Parathyroid adenoma (tissue), 2 donors: ENCODE results near the gene GRK1.

Experiments used
- H2AFZ ChIP-seq: fragments of 300-600 bp; sonication (generic); one replicate; pipeline ENCODE4 v1.7.0; 2017; ENCODE audit warnings: antibody characterized with exemption, mild to moderate bottlenecking
- H3K27ac ChIP-seq: fragments of 300-600 bp; sonication (generic); one replicate; pipeline ENCODE4 v1.7.0; 2017
- H3K27me3 ChIP-seq: fragments of 300-600 bp; sonication (generic); one replicate; pipeline ENCODE4 v1.7.0; 2017; ENCODE audit warnings: low read length; ENCODE audit not compliant: control insufficient read depth, insufficient read depth
- H3K36me3 ChIP-seq: fragments of 300-600 bp; sonication (generic); one replicate; pipeline ENCODE4 v1.7.0; 2017; ENCODE audit warnings: low read length; ENCODE audit not compliant: control insufficient read depth, insufficient read depth
- H3K4me1 ChIP-seq: fragments of 300-600 bp; sonication (generic); one replicate; pipeline ENCODE4 v1.7.0; 2017; ENCODE audit warnings: control low read depth
- H3K4me2 ChIP-seq: fragments of 300-600 bp; sonication (generic); one replicate; pipeline ENCODE4 v1.7.0; 2017; ENCODE audit warnings: low read length
- H3K4me3 ChIP-seq: fragments of 300-600 bp; sonication (generic); one replicate; pipeline ENCODE4 v1.7.0; 2017; ENCODE audit warnings: low read depth, low read length
- H3K79me2 ChIP-seq: fragments of 300-600 bp; sonication (generic); one replicate; pipeline ENCODE4 v1.7.0; 2017; ENCODE audit warnings: control low read depth
- H3K9ac ChIP-seq: fragments of 300-600 bp; sonication (generic); one replicate; pipeline ENCODE4 v1.7.0; 2017; ENCODE audit warnings: mild to moderate bottlenecking
- H3K9me3 ChIP-seq: fragments of 300-600 bp; sonication (generic); one replicate; pipeline ENCODE4 v1.7.0; 2017; ENCODE audit warnings: low read length; ENCODE audit not compliant: control insufficient read depth
- TF ChIP-seq, protein P1 (sequence below): fragments of 300-600 bp; sonication (generic); IDR thresholded peaks from one replicate; pipeline ENCODE4 v1.7.0; 2017; ENCODE audit warnings: antibody characterized with exemption, mild to moderate bottlenecking
- donor health status: primary hyperparathyroidism.

Gene GRK1

GRCh38 chr13:113746143-113746525 is 79.1 kb downstream of the GRK1 start:
- Histone ChIP-seq H3K9me3 (no peaks in the 10 kb centered on the region), H3K27ac (no peak overlapping the region)

GRCh38 chr13:113746671-113747070 is 79.7 kb downstream of the GRK1 start:
- Histone ChIP-seq H3K27me3 (no peaks in the 10 kb centered on the region), H3K27ac (no peak overlapping the region), H3K4me1 (no peaks in the 10 kb centered on the region), H3K79me2 (no peaks in the 10 kb centered on the region), H3K36me3 (no peaks in the 10 kb centered on the region), H3K4me3 (no peak overlapping the region), H2AFZ (no peak overlapping the region), H3K4me2 (no peak overlapping the region), H3K9ac (no peak overlapping the region), H3K9me3 (no peaks in the 10 kb centered on the region)
- TF ChIP-seq, protein P1, sequence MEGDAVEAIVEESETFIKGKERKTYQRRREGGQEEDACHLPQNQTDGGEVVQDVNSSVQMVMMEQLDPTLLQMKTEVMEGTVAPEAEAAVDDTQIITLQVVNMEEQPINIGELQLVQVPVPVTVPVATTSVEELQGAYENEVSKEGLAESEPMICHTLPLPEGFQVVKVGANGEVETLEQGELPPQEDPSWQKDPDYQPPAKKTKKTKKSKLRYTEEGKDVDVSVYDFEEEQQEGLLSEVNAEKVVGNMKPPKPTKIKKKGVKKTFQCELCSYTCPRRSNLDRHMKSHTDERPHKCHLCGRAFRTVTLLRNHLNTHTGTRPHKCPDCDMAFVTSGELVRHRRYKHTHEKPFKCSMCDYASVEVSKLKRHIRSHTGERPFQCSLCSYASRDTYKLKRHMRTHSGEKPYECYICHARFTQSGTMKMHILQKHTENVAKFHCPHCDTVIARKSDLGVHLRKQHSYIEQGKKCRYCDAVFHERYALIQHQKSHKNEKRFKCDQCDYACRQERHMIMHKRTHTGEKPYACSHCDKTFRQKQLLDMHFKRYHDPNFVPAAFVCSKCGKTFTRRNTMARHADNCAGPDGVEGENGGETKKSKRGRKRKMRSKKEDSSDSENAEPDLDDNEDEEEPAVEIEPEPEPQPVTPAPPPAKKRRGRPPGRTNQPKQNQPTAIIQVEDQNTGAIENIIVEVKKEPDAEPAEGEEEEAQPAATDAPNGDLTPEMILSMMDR: no peak

More at GRCh38 chr13:113746143-113746525, 79.1 kb downstream of the GRK1 start:
- H3K79me2 ChIP-seq: no peaks in the 10 kb centered on the region
- H3K4me3 ChIP-seq: no peak overlapping the region
- H3K36me3 ChIP-seq: no peaks in the 10 kb centered on the region
- H3K4me2 ChIP-seq: no peak overlapping the region
- TF ChIP-seq, protein P1: no peak
- no peaks in the 10 kb centered on the region for H3K27me3 ChIP-seq
- no peak overlapping the region for H3K9ac ChIP-seq
- H2AFZ ChIP-seq: no peak overlapping the region
- H3K4me1 ChIP-seq: no peaks in the 10 kb centered on the region

- Histone ChIP-seq H3K27ac (no peak overlapping the region), H3K27me3 (no peaks in the 10 kb centered on the region), H3K36me3 (no peaks in the 10 kb centered on the region), H3K4me3 (no peak overlapping the region), H2AFZ (no peak overlapping the region), H3K9me3 (no peaks in the 10 kb centered on the region), H3K4me1 (no peaks in the 10 kb centered on the region), H3K9ac (no peak overlapping the region), H3K79me2 (no peaks in the 10 kb centered on the region), H3K4me2 (no peak overlapping the region)
- TF ChIP-seq, protein P1: no peak
Measured at GRCh38 chr13:113747291-113747833, 80.3 kb downstream of the GRK1 start.

GRCh38 chr13:113748101-113748861 is 81.3 kb downstream of the GRK1 start:
- Histone ChIP-seq H3K9me3 (no peaks in the 10 kb centered on the region), H2AFZ (no peak overlapping the region), H3K4me3 (no peak overlapping the region), H3K27ac (no peak overlapping the region), H3K36me3 (no peaks in the 10 kb centered on the region), H3K79me2 (no peaks in the 10 kb centered on the region), H3K27me3 (no peaks in the 10 kb centered on the region), H3K9ac (no peak overlapping the region), H3K4me2 (no peak overlapping the region), H3K4me1 (no peaks in the 10 kb centered on the region)
- TF ChIP-seq, protein P1: no peak
